Measurements from ENCODE around the gene SEMA5B. TPM values are rescaled to one million over a fixed set of nuclear protein-coding genes. Genes with fewer than 3 reads are reported as not detected.

Gene SEMA5B
- total and polyA plus RNA-seq, 2 of the 4 experiments (the other 2 are of a cell fraction) = not detected

GRCh38 chr3:123047062-123047319 is 19.4 kb upstream of the SEMA5B start:
- ChIA-PET CTCF (no interaction called here), POLR2A (ENCODE audit: unreplicated experiment) (no interaction called here)
- WGBS, 2 experiments (ENCODE audit: extremely low coverage in 2 of 2, insufficient read length in 1 of 2) = 50% methylated on average over 2 of the region's 3 CpGs; no CpG with 5 or more reads in 1 of the 2 experiments
- Histone ChIP-seq H2AFZ (replicated peaks; ENCODE audit: low read length, poor library complexity) (no peak overlapping the region), H3K9me1 (ENCODE audit: insufficient read depth, low read length) (no peaks in the 10 kb centered on the region), H3K23ac (ENCODE audit: low read depth, low read length) (no peak overlapping the region), H3K4me3 (ENCODE audit: insufficient read depth, low read depth, low read length) (no peak overlapping the region), H2BK5ac (ENCODE audit: low read depth, low read length, poor library complexity, severe bottlenecking) (no peak overlapping the region), H2AK9ac (replicated peaks; ENCODE audit: low read depth, low read length, poor library complexity) (no peak overlapping the region), H3K4ac (ENCODE audit: low read depth, low read length) (no peak overlapping the region), H2BK15ac (ENCODE audit: low read depth, low read length) (no peak overlapping the region), H2BK20ac (ENCODE audit: low read depth, low read length) (no peak overlapping the region), H3K4me1 (ENCODE audit: control insufficient read depth, insufficient read depth, low read length) (no peaks in the 10 kb centered on the region), H3K36me3 (ENCODE audit: control insufficient read depth, insufficient read depth, low read length) (no peaks in the 10 kb centered on the region), H4K8ac (ENCODE audit: low read depth in 2 of 2, low read length in 2 of 2) (no peak overlapping the region), H2BK120ac (ENCODE audit: low read depth, low read length) (no peak overlapping the region), H3K18ac (ENCODE audit: low read depth, low read length) (no peak overlapping the region), H4K91ac (ENCODE audit: insufficient read depth, low read depth, low read length) (no peak overlapping the region), H2AK5ac (ENCODE audit: low read depth, low read length) (no peak overlapping the region), H3K14ac (replicated peaks; ENCODE audit: low read depth, low read length) (no peak overlapping the region), H3K79me1 (ENCODE audit: low read depth in 1 of 2, low read length in 2 of 2) (no peaks in the 10 kb centered on the region), H3K9ac (ENCODE audit: low read depth, low read length) (no peak overlapping the region), H3K56ac (ENCODE audit: extremely low read depth, insufficient read depth, low read length) (no peak overlapping the region), H3K4me2 (ENCODE audit: low read depth, low read length) (no peak overlapping the region), H3K9me3 (ENCODE audit: control insufficient read depth, insufficient read depth, low read length) (no peaks in the 10 kb centered on the region), H4K5ac (ENCODE audit: low read depth, low read length) (no peak overlapping the region), H4K20me1 (ENCODE audit: insufficient read depth, low read length) (no peaks in the 10 kb centered on the region), H3K27me3 (ENCODE audit: control insufficient read depth, insufficient read depth, low read length) (peaks cover 47% of the 10 kb centered on the region), H3K27ac (ENCODE audit: insufficient read depth, low read length) (no peak overlapping the region)
- no peak for TF ChIP-seq NFE2L2 (IDR thresholded peaks at IDR 0.05; ENCODE audit: low read depth, low read length)
- TF ChIP-seq FOS (IDR thresholded peaks at IDR 0.05; ENCODE audit: low read depth, low read length) = no peak
- no peak for TF ChIP-seq CTCF (conservative IDR thresholded peaks at IDR 0.05; ENCODE audit: low read depth, low read length)
- TF ChIP-seq POLR2A (IDR thresholded peaks at IDR 0.05; ENCODE audit: low read depth, low read length) = no peak
- TF ChIP-seq MXI1 (IDR thresholded peaks at IDR 0.05; ENCODE audit: borderline replicate concordance, low read depth, low read length) = no peak
- TF ChIP-seq BHLHE40 (IDR thresholded peaks at IDR 0.05; ENCODE audit: low read depth, low read length) = no peak
- no peak for TF ChIP-seq ELK1 (IDR thresholded peaks at IDR 0.05; ENCODE audit: borderline replicate concordance, low read depth, low read length)
- TF ChIP-seq SMC3 (IDR thresholded peaks at IDR 0.05; ENCODE audit: low read depth, low read length) = no peak
- TF ChIP-seq CHD1 (IDR thresholded peaks at IDR 0.05; ENCODE audit: low read depth, low read length) = no peak
- TF ChIP-seq RFX5 (IDR thresholded peaks at IDR 0.05; ENCODE audit: low read depth, low read length) = no peak
- no peak for TF ChIP-seq USF2 (IDR thresholded peaks at IDR 0.05; ENCODE audit: low read depth, low read length)
- TF ChIP-seq MAZ (IDR thresholded peaks at IDR 0.05; ENCODE audit: borderline replicate concordance, low read depth, low read length) = no peak
- TF ChIP-seq MAFK (IDR thresholded peaks at IDR 0.05; ENCODE audit: low read depth, low read length) = no peak
- in situ Hi-C loops (cut with MboI; ENCODE audit: low sequenced_read_pairs) = no loop called here
- ATAC-seq (ENCODE audit: low read depth) = no peak
- intact Hi-C loops (cut with micrococcal nuclease) = no loop called here
- dilution Hi-C loops (cut with HindIII; ENCODE audit: low sequenced_read_pairs, unreplicated experiment) = no loop called here
- DNase-seq = no peak
- no TSS peak for BruUV-seq (replicated peaks)

All from IMR-90 (cell line).